Adrenal gland (tissue), 12 donors: Measurements from ENCODE around the gene FGFR3. TPM values are rescaled to one million over a fixed set of nuclear protein-coding genes. Genes with fewer than 3 reads are reported as not detected.

Experiments used
- DNase-seq, 7 donors: peaks; one replicate each; pipeline ENCODE4 v3.0.0-alpha.2; 2019 to 2020
- H3K27ac ChIP-seq, 5 donors: fragments of 200-600 bp; sonication (generic) in 4 of 5; 1 replicate in 3 of 5; 2 replicates in 2 of 5; pipeline versions ENCODE4 v1.5.1 to v1.8.0; 2016 to 2020; ENCODE audit warnings: mild to moderate bottlenecking in 1 of 5
- H3K27me3 ChIP-seq: fragments of 200-600 bp; 2 replicates; pipeline ENCODE4 v1.8.0; 2021
- H3K36me3 ChIP-seq, 2 donors: fragments of 200-600 bp; replicated peaks in 1 of 2; 1 replicate in 1 of 2; 2 replicates in 1 of 2; pipeline versions ENCODE4 v1.5.1 to v1.8.0; 2018 to 2022
- H3K4me1 ChIP-seq, 2 donors: fragments of 200-600 bp; replicated peaks in 1 of 2; 1 replicate in 1 of 2; 2 replicates in 1 of 2; pipeline versions ENCODE4 v1.5.1 to v1.8.0; 2018 to 2021
- H3K4me3 ChIP-seq, 4 donors: fragments of 200-600 bp; sonication (generic) in 3 of 4; one replicate each; pipeline ENCODE4 v1.5.1; 2016 to 2018
- H3K9me3 ChIP-seq, 3 donors: fragments of 200-600 bp; sonication (generic) in 1 of 3; replicated peaks in 1 of 3; 1 replicate in 2 of 3; 2 replicates in 1 of 3; pipeline versions ENCODE4 v1.5.1 to v1.8.0; 2016 to 2021
- CTCF ChIP-seq, 6 experiments: fragments of 450-650 bp in 4 of 6; fragments of 200-600 bp in 2 of 6; sonication (generic) in 1 of 6; IDR thresholded peaks; 1 replicate in 5 of 6; 2 replicates in 1 of 6; pipeline versions ENCODE4 v1.5.1 to v1.8.0; 2016 to 2021; ENCODE audit warnings: antibody characterized with exemption in 6 of 6, mild to moderate bottlenecking in 2 of 6, moderate library complexity in 1 of 6
- POLR2A ChIP-seq, 2 donors: fragments of 450-650 bp; IDR thresholded peaks; one replicate each; pipeline ENCODE4 v1.6.1; 2017; ENCODE audit warnings: antibody characterized with exemption in 2 of 2, mild to moderate bottlenecking in 2 of 2, moderate library complexity in 1 of 2
- WGBS, 4 donors: extraction: QIAGEN DNeasy Blood & Tissue Kit in 2 of 4; methylation state at CpG; one replicate each; pipeline versions ENCODE4 v1.1.5 to v1.1.7; 2013 to 2017; 5-methylcytosine and 5-hydroxymethylcytosine counted together
- intact Hi-C, 2 donors: fragments of 100-400 bp; cut with DNase I; formaldehyde crosslinking; loops; one replicate each; pipeline versions ENCODE4 v1.14.1 to v1.15.0; 2022 to 2023
- polyA plus RNA-seq, 3 donors: library from polyadenylated mRNA; stranded (reverse); fragments of 200-250 nt in 2 of 3; fragments of 350-450 nt in 1 of 3; fragmentation: Illumina TruSeq in 1 of 3; extraction: RNeasy Lipid Tissue Mini Kit (QIAGEN cat#74804) in 1 of 3; gene quantifications; one replicate each; pipeline ENCODE4 v1.2.3, GENCODE V29; 2013 to 2014
- total RNA-seq, 9 donors: library from RNA; depleted of rRNA in 4 of 9; stranded (reverse); fragments of >200 nt in 4 of 9; fragments of 120-200 nt in 1 of 9; fragmentation: NEBNext Ultra II Directional in 1 of 9; extraction: Animal tissue kit (Norgen Biotek cat#: 25700) in 1 of 9; gene quantifications; one replicate each; pipeline versions ENCODE4 v1.1.0 to v1.2.4, GENCODE V29; 2013 to 2023
- donor health status: healthy with polysubstance abuse.
- donor health status: Bipolar disorder and iron deficiency.
- donor health status: DM: yes; HTN: yes; CAD: no.
- donor health status: DM: no; HTN: no; CAD: no.
- donor health status: DM: no; HTN: no; CAD: no.
- donor health status: DM: yes; HTN: yes; CAD: no.

The FGFR3 gene
- total and polyA plus RNA-seq, 12 donors = 0.11 to 4.7 (median 1.9) TPM

GRCh38 chr4:1762264-1763010, 30.7 kb upstream of the FGFR3 start:
- 80 to 88% (median 87%) methylated on average over 5 to 20 of the region's 20 CpGs for WGBS, 4 donors
- H3K9me3 ChIP-seq = no peaks in the 10 kb centered on the region

GRCh38 chr4:1763070-1763549, 30.0 kb upstream of the FGFR3 start:
- Histone ChIP-seq H3K36me3 (no peaks in the 10 kb centered on the region), H3K9me3 (no peaks in the 10 kb centered on the region), H3K4me3 (peak overlapping the region in 1 of 4 donors; percentile 17), H3K27me3 (no peaks in the 10 kb centered on the region), H3K4me1 (peaks cover 18 to 21% of the 10 kb centered on the region in 2 donors), H3K27ac (no peak overlapping the region)
- DNase-seq = no peak
- no peak for TF ChIP-seq CTCF (IDR thresholded peaks at IDR 0.05)
- TF ChIP-seq POLR2A (IDR thresholded peaks at IDR 0.05) = no peak
- intact Hi-C loops = no loop called here
- WGBS, 4 donors = 20 to 41% (median 25%) methylated on average over 5 to 31 of the region's 31 CpGs

More at GRCh38 chr4:1762264-1763010, 30.7 kb upstream of the FGFR3 start:
- TF ChIP-seq CTCF (IDR thresholded peaks at IDR 0.05) = no peak
- TF ChIP-seq POLR2A (IDR thresholded peaks at IDR 0.05) = no peak
- Histone ChIP-seq H3K27me3 (no peaks in the 10 kb centered on the region), H3K4me3 (no peak overlapping the region), H3K4me1 (peaks cover 18 to 21% of the 10 kb centered on the region in 2 donors), H3K27ac (no peak overlapping the region), H3K36me3 (no peaks in the 10 kb centered on the region)
- intact Hi-C loops = no loop called here
- DNase-seq = no peak

GRCh38 chr4:1763550-1764080, 29.5 kb upstream of the FGFR3 start:
- Histone ChIP-seq H3K36me3 (no peaks in the 10 kb centered on the region), H3K4me3 (peak overlapping the region in 1 of 4 donors; percentile 17), H3K27ac (no peak overlapping the region), H3K4me1 (peaks cover 18 to 21% of the 10 kb centered on the region in 2 donors), H3K9me3 (no peaks in the 10 kb centered on the region), H3K27me3 (no peaks in the 10 kb centered on the region)
- TF ChIP-seq CTCF (IDR thresholded peaks at IDR 0.05) (peak in 2 of 6 experiments; percentile 11 to 28), POLR2A (IDR thresholded peaks at IDR 0.05) (no peak)
- intact Hi-C loops = no loop called here
- 0 to 14% (median 11%) methylated on average over 4 to 36 of the region's 36 CpGs; no CpG with 5 or more reads in 1 of the 4 donors for WGBS, 4 donors
- peak in 6 of 7 donors; percentile 56 to 71 (median 60) for DNase-seq

GRCh38 chr4:1764670-1765069, 28.4 kb upstream of the FGFR3 start:
- TF ChIP-seq POLR2A (IDR thresholded peaks at IDR 0.05) (no peak), CTCF (IDR thresholded peaks at IDR 0.05) (no peak)
- no peak overlapping the region for H3K27ac ChIP-seq
- intact Hi-C loops = no loop called here
- H3K4me3 ChIP-seq = no peak overlapping the region
- H3K9me3 ChIP-seq = no peaks in the 10 kb centered on the region
- H3K27me3 ChIP-seq = no peaks in the 10 kb centered on the region
- peaks cover 18 to 21% of the 10 kb centered on the region in 2 donors for H3K4me1 ChIP-seq
- no peaks in the 10 kb centered on the region for H3K36me3 ChIP-seq
- 70 to 89% (median 84%) methylated on average over 2 to 9 of the region's 9 CpGs; no CpG with 5 or more reads in 1 of the 4 donors for WGBS, 4 donors
- no peak for DNase-seq
